Neural cell (in vitro differentiated cells): ENCODE measurements around the gene GIMAP6.

Source experiments
- EP300 ChIP-seq: fragments of 450-650 bp; conservative IDR thresholded peaks from 2 replicates; pipeline ENCODE4 v1.6.1; 2014; ENCODE audit warnings: antibody characterized with exemption, mild to moderate bottlenecking, moderate library complexity; ENCODE audit not compliant: poor library complexity, severe bottlenecking
- EZH2 ChIP-seq: fragments of 200-600, 300-800 bp; shearing (Covaris generic), sonication (generic); IDR thresholded peaks from 2 replicates; pipeline ENCODE4 v1.6.1; 2014; ENCODE audit warnings: antibody characterized with exemption, low read length, borderline replicate concordance, mild to moderate bottlenecking; ENCODE audit not compliant: insufficient read depth, poor library complexity, severe bottlenecking
- TF ChIP-seq, protein P1 (sequence below): fragments of 450-650 bp; IDR thresholded peaks from 2 replicates; pipeline ENCODE4 v1.5.1; 2014; ENCODE audit warnings: antibody characterized with exemption, mild to moderate bottlenecking, moderate library complexity; ENCODE audit not compliant: poor library complexity, severe bottlenecking

DNA sequence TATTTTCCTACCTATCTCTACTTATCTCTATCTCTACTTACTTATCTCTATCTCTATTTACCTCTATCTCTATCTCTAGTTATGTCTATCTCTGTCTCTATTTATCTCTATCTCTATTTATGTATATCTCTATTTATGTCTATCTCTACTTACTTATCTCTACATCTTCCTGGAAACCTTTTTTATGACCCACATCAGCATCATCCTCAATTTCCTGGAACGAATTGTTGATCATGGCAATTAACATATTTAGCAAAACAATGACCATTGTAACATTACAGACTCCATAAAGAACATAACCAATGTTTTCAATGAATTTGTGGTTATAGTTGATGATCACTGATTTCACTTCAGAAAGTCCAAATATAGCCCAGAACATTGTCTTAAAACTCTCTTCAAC is 18.3 kb downstream of the GIMAP6 start:
- TF ChIP-seq, protein P1, sequence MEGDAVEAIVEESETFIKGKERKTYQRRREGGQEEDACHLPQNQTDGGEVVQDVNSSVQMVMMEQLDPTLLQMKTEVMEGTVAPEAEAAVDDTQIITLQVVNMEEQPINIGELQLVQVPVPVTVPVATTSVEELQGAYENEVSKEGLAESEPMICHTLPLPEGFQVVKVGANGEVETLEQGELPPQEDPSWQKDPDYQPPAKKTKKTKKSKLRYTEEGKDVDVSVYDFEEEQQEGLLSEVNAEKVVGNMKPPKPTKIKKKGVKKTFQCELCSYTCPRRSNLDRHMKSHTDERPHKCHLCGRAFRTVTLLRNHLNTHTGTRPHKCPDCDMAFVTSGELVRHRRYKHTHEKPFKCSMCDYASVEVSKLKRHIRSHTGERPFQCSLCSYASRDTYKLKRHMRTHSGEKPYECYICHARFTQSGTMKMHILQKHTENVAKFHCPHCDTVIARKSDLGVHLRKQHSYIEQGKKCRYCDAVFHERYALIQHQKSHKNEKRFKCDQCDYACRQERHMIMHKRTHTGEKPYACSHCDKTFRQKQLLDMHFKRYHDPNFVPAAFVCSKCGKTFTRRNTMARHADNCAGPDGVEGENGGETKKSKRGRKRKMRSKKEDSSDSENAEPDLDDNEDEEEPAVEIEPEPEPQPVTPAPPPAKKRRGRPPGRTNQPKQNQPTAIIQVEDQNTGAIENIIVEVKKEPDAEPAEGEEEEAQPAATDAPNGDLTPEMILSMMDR, result no peak
- TF ChIP-seq EP300, result no peak
- TF ChIP-seq EZH2, result no peak
